Testis (tissue), 3 donors: ENCODE data around the gene RNF141. TPM values are rescaled to one million over a fixed set of nuclear protein-coding genes. Genes with fewer than 3 reads are reported as not detected.

ENCODE experiments used
- DNase-seq: peaks from one replicate; pipeline ENCODE4 v3.0.0-alpha.2; 2019
- H3K27ac ChIP-seq, 2 donors: fragments of 200-600 bp; sonication (generic); one replicate each; pipeline ENCODE4 v1.5.1; 2019
- H3K27me3 ChIP-seq: fragments of 200-600 bp; sonication (generic); one replicate; pipeline ENCODE4 v1.5.1; 2019
- H3K36me3 ChIP-seq: fragments of 200-600 bp; sonication (generic); one replicate; pipeline ENCODE4 v1.5.1; 2017; ENCODE audit warnings: low read depth; ENCODE audit errors: missing control alignments
- H3K4me1 ChIP-seq: fragments of 200-600 bp; sonication (generic); one replicate; pipeline ENCODE4 v1.5.1; 2019
- H3K4me3 ChIP-seq, 2 donors: fragments of 200-600 bp; sonication (generic); one replicate each; pipeline ENCODE4 v1.5.1; 2017 to 2019
- H3K9me3 ChIP-seq: fragments of 200-600 bp; sonication (generic); one replicate; pipeline ENCODE4 v1.5.1; 2017
- CTCF ChIP-seq, 3 experiments: fragments of 450-650 bp in 2 of 3; fragments of 200-600 bp in 1 of 3; sonication (generic) in 1 of 3; IDR thresholded peaks; one replicate each; pipeline ENCODE4 v1.5.1; 2016 to 2019; ENCODE audit warnings: antibody characterized with exemption in 3 of 3, mild to moderate bottlenecking in 2 of 3, moderate library complexity in 1 of 3
- POLR2A ChIP-seq: fragments of 450-650 bp; IDR thresholded peaks from one replicate; pipeline ENCODE4 v1.6.1; 2017; ENCODE audit warnings: antibody characterized with exemption, mild to moderate bottlenecking, moderate library complexity
- WGBS, 2 donors: methylation state at CpG; one replicate each; pipeline ENCODE4 v1.1.5; 2018; 5-methylcytosine and 5-hydroxymethylcytosine counted together
- intact Hi-C: fragments of 100-400 bp; cut with DNase I; formaldehyde crosslinking; loops from one replicate; pipeline ENCODE4 v1.15.1; 2023; ENCODE audit warnings: low total_unique reads
- polyA plus RNA-seq: library from polyadenylated mRNA; stranded (reverse); fragments of 350-450 nt; fragmentation: Illumina TruSeq; extraction: RNeasy Lipid Tissue Mini Kit (QIAGEN cat#74804); gene quantifications from one replicate; pipeline ENCODE4 v1.2.3, GENCODE V29; 2014; ENCODE audit warnings: low read depth, low replicate concordance; ENCODE audit not compliant: insufficient read depth
- total RNA-seq, 2 donors: library from RNA; depleted of rRNA; stranded (reverse); fragments of >200 nt; gene quantifications; one replicate each; pipeline ENCODE4 v1.2.3, GENCODE V29; 2016

Gene RNF141
- total and polyA plus RNA-seq, 3 donors from 2014 or later: 63.1 to 172 (median 91.3) TPM

GRCh38 chr11:10568486-10568941 lies 27.5 kb upstream of the RNF141 start, which contains the start of gene LYVE1:
TSS of gene LYVE1 (minus strand) at chr11:10568665. CDS start at chr11:10568532, 133 bp downstream.
- intact Hi-C loops: no loop called here
- no peak for TF ChIP-seq CTCF (IDR thresholded peaks at IDR 0.05)
- TF ChIP-seq POLR2A: no peak
- H3K27me3 ChIP-seq: no peaks in the 10 kb centered on the region

GRCh38 chr11:10567446-10567845 lies 26.5 kb upstream of the RNF141 start:
- no peak overlapping the region for H3K4me3 ChIP-seq
- H3K27ac ChIP-seq: peak overlapping the region in 1 of 2 donors; percentile 76
- intact Hi-C loops: no loop called here
- H3K27me3 ChIP-seq: no peaks in the 10 kb centered on the region
- DNase-seq: no peak
- H3K9me3 ChIP-seq: no peaks in the 10 kb centered on the region
- H3K4me1 ChIP-seq: no peaks in the 10 kb centered on the region
- no peaks in the 10 kb centered on the region for H3K36me3 ChIP-seq
- TF ChIP-seq CTCF (IDR thresholded peaks at IDR 0.05) (no peak), POLR2A (no peak)
- WGBS, 2 donors: 87 to 90% methylated on average over 2 of the region's 2 CpGs

More at GRCh38 chr11:10568486-10568941, 27.5 kb upstream of the RNF141 start, which contains the start of gene LYVE1:
- Histone ChIP-seq H3K27ac (peak within 1 kb of the TSS; percentile 51 to 76), H3K36me3 (no peaks in the 10 kb centered on the region), H3K9me3 (no peaks in the 10 kb centered on the region), H3K4me3 (no peak within 1 kb of the TSS), H3K4me1 (no peaks in the 10 kb centered on the region)
- WGBS, 2 donors: 40 to 43% methylated on average over 3 to 7 of the region's 7 CpGs
- DNase-seq: peak; percentile 54

DNA sequence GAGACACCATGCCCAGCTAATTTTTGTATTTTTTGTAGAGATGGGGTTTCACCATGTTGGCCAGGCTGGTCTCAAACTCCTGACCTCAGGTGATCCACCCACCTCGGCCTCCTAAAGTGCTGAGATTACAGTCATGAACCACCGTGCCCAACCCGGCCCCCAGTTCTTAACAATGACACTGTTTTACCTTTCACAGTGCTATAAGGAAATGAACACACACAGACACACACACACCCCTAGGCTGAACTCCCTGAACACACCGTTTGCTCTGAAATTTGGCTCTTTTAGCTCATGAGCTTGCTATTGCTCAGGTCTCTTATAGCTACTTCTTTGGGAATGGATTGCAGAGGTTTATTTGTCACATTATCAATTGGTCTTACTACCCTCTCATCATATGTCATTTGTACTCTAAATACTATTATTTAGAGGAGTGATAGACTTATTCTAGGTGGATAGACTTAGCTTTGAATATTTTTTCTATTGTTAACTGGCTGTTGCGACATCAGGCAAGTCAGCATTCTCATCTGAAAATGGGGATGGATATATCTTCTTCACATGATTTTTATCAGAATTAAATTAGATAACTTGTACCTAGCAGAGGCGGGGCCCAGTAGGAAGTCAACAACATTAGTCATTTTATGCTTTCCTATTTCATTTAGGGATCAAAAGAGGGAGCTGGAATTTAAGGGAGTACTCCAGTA lies 25.4 kb upstream of the RNF141 start:
- TF ChIP-seq CTCF (IDR thresholded peaks at IDR 0.05): no peak
- Histone ChIP-seq H3K36me3 (no peaks in the 10 kb centered on the region), H3K4me3 (no peak overlapping the region), H3K27me3 (no peaks in the 10 kb centered on the region), H3K9me3 (no peaks in the 10 kb centered on the region), H3K27ac (peak overlapping the region in 1 of 2 donors; percentile 76), H3K4me1 (no peaks in the 10 kb centered on the region)
- intact Hi-C loops: no loop called here
- 83 to 85% methylated on average over 6 of the region's 6 CpGs for WGBS, 2 donors
- DNase-seq: no peak

- no peak overlapping the region for H3K4me3 ChIP-seq
- no peaks in the 10 kb centered on the region for H3K36me3 ChIP-seq
- WGBS, 2 donors: 88 to 100% methylated on average over 4 of the region's 4 CpGs
- H3K27ac ChIP-seq: no peak overlapping the region
- no peak for DNase-seq
- H3K27me3 ChIP-seq: no peaks in the 10 kb centered on the region
- intact Hi-C loops: no loop called here
- no peaks in the 10 kb centered on the region for H3K4me1 ChIP-seq
- H3K9me3 ChIP-seq: no peaks in the 10 kb centered on the region
- TF ChIP-seq POLR2A (no peak), CTCF (IDR thresholded peaks at IDR 0.05) (no peak)
Measured at GRCh38 chr11:10565493-10565892, 24.5 kb upstream of the RNF141 start.
